ENCODE results near the gene PTPN14. TPM values are rescaled to one million over a fixed set of nuclear protein-coding genes. Genes with fewer than 3 reads are reported as not detected.
A peak's percentile ranks its signal among the peaks of the same experiment; 100 is the strongest.

PTPN14 gene
- total RNA-seq, 4 donors from 2014 or later: 42.8 to 63.8 (median 50.4) TPM

DNA sequence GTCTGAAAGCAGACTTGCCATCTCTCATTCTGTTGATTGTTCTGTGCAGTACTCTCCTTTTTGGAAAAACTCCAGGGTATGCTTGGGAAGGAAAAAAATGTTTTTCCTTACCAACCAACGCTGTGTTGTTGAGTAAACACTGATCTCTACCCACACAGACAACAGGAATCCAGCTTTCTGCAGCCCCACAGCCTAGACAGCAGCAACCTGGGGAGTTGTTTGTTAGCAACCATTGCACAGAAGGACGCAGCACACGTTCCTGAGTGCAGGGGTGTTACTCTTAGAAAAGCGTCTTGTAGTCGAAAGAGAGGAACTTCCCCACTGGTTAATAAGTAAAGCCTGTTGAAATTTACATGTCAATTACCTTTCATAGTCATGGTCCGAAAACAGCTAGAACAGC is 213.9 kb downstream of the PTPN14 start:
- no peaks in the 10 kb centered on the region for H3K36me3 ChIP-seq
- in situ Hi-C loops (cut with MboI; ENCODE audit: low sequenced_read_pairs in 4 of 4) (loop anchor here in 2 of 4 donors (10.0 kb wide), 1 partner anchor 247 kb away; no protein-coding TSS in a partner anchor), intact Hi-C loops (cut with DNase I; ENCODE audit: low total_unique reads) (no loop called here)
- TF ChIP-seq POLR2A (IDR thresholded peaks at IDR 0.05): no peak
- TF ChIP-seq, protein P1, sequence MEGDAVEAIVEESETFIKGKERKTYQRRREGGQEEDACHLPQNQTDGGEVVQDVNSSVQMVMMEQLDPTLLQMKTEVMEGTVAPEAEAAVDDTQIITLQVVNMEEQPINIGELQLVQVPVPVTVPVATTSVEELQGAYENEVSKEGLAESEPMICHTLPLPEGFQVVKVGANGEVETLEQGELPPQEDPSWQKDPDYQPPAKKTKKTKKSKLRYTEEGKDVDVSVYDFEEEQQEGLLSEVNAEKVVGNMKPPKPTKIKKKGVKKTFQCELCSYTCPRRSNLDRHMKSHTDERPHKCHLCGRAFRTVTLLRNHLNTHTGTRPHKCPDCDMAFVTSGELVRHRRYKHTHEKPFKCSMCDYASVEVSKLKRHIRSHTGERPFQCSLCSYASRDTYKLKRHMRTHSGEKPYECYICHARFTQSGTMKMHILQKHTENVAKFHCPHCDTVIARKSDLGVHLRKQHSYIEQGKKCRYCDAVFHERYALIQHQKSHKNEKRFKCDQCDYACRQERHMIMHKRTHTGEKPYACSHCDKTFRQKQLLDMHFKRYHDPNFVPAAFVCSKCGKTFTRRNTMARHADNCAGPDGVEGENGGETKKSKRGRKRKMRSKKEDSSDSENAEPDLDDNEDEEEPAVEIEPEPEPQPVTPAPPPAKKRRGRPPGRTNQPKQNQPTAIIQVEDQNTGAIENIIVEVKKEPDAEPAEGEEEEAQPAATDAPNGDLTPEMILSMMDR (IDR thresholded peaks at IDR 0.05 in 4 of 5, conservative IDR thresholded peaks at IDR 0.05 in 1 of 5): no peak
- no peak overlapping the region for H3K4me3 ChIP-seq
- H3K27me3 ChIP-seq: no peaks in the 10 kb centered on the region
- H3K4me1 ChIP-seq: peaks cover 21 to 31% of the 10 kb centered on the region in 2 donors
- peak overlapping the region in 3 of 4 donors; percentile 10 to 54 (median 50) for H3K27ac ChIP-seq
- DNase-seq (no peak), ATAC-seq (no peak)
- no peaks in the 10 kb centered on the region for H3K9me3 ChIP-seq

DNA sequence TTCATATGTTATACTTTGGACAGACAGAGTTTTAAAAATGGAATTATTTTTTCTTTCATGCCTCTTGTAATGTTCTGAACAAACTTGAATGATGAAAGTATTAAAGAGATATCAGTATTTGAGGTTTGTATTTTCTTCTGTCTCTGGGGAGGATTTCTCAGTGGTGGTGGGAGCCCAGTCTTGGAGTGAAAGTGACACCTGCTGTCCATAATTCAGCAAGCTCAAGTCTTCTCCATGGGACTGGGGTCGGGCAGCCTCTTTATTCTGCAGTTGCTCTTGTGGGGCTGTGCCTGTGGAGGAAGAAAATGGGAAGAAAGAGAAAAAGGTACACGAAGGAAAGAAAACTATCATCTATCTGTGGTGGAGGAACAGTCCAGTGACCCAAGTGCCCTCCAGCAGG is 214.4 kb downstream of the PTPN14 start:
- ATAC-seq (no peak), DNase-seq (no peak)
- Histone ChIP-seq H3K27ac (peak overlapping the region in 2 of 4 donors; percentile 10 to 50), H3K36me3 (no peaks in the 10 kb centered on the region), H3K27me3 (no peaks in the 10 kb centered on the region), H3K9me3 (no peaks in the 10 kb centered on the region), H3K4me3 (no peak overlapping the region), H3K4me1 (peaks cover 21 to 26% of the 10 kb centered on the region in 2 donors)
- no peak for TF ChIP-seq POLR2A (IDR thresholded peaks at IDR 0.05)
- TF ChIP-seq, protein P1 (IDR thresholded peaks at IDR 0.05 in 4 of 5, conservative IDR thresholded peaks at IDR 0.05 in 1 of 5): no peak
- in situ Hi-C loops (cut with MboI; ENCODE audit: low sequenced_read_pairs in 4 of 4): loop anchor here in 2 of 4 donors (10.0 kb wide), 1 partner anchor 248 kb away; no protein-coding TSS in a partner anchor
- intact Hi-C loops (cut with DNase I; ENCODE audit: low total_unique reads): no loop called here

GRCh38 chr1:214335567-214335966 is 215.8 kb downstream of the PTPN14 start:
- Histone ChIP-seq H3K4me1 (peaks cover 21 to 32% of the 10 kb centered on the region in 2 donors), H3K27me3 (no peaks in the 10 kb centered on the region), H3K9me3 (no peaks in the 10 kb centered on the region), H3K36me3 (peaks cover 0 to under 1% of the 10 kb centered on the region in 2 donors), H3K27ac (peak overlapping the region in 1 of 4 donors; percentile 10), H3K4me3 (no peak overlapping the region)
- in situ Hi-C loops (cut with MboI; ENCODE audit: low sequenced_read_pairs in 4 of 4): loop anchor here in 2 of 4 donors (10.0 kb wide), 1 partner anchor 249 kb away; no protein-coding TSS in a partner anchor
- TF ChIP-seq POLR2A (IDR thresholded peaks at IDR 0.05): no peak
- TF ChIP-seq, protein P1 (IDR thresholded peaks at IDR 0.05 in 4 of 5, conservative IDR thresholded peaks at IDR 0.05 in 1 of 5): no peak
- intact Hi-C loops (cut with DNase I; ENCODE audit: low total_unique reads): loop anchor here (1.0 to 2.0 kb wide), 2 partner anchors 51 to 214 kb away; no protein-coding TSS in a partner anchor
- DNase-seq (no peak), ATAC-seq (no peak)

DNA sequence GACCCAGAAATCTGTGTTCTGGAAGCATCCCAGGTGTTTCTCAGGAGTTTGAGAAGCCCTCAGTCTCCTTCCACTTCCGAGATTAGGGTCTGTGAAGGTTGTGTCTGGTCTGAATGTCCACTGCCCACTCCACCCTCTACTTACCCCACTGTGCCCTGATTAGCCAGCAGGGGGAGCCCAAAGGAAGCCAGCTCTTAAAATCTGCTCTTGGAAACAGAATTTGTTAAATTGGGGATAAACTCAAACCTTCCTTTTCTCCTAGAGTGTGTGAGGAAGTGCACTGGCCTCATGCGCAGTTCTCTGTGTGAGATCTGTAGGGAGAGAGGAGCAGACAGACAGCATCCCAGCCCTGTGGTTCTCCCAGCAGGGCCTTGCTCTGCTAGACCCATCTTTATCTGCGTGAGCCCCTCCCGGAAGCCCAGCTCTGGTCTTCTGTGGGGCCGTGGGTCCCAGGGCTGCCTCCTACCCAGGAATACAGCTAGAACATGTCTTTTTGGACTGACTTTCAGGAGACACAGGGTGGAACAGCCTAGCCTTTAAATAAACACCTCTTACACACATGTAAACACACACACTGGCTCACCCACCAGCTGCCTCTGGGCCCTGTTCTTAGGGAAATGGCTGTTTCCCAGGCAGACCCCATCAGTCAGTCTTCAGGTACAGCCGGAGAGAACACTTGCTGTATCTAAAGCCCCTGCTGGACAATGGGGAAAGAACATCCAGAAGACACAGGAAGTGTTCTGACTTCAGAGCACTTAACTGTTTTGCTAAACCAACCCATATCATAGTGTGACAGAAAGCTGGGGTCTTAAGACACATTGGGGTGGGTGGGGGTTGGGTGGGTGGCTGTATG is 218.2 kb downstream of the PTPN14 start:
- no peak overlapping the region for H3K4me3 ChIP-seq
- DNase-seq (no peak), ATAC-seq (peak; percentile 18 to 28)
- H3K27me3 ChIP-seq: no peaks in the 10 kb centered on the region
- peak overlapping the region in 3 of 4 donors; percentile 7 to 52 (median 21) for H3K27ac ChIP-seq
- peaks cover 11 to 26% of the 10 kb centered on the region in 2 donors for H3K4me1 ChIP-seq
- H3K36me3 ChIP-seq: peaks cover 0 to 4% of the 10 kb centered on the region in 2 donors
- intact Hi-C loops (cut with DNase I; ENCODE audit: low total_unique reads) (loop anchor here (1.0 to 2.0 kb wide), 2 partner anchors 253 to 294 kb away; no protein-coding TSS in a partner anchor), in situ Hi-C loops (cut with MboI; ENCODE audit: low sequenced_read_pairs in 4 of 4) (loop anchor here (5.0 to 10.0 kb wide), 4 partner anchors 71 to 254 kb away; no protein-coding TSS in a partner anchor)
- TF ChIP-seq, protein P1 (IDR thresholded peaks at IDR 0.05 in 4 of 5, conservative IDR thresholded peaks at IDR 0.05 in 1 of 5): peak; percentile 63 to 90 (median 84)
- no peak for TF ChIP-seq POLR2A (IDR thresholded peaks at IDR 0.05)
- no peaks in the 10 kb centered on the region for H3K9me3 ChIP-seq
